HepG2 (cell line): Measurements from ENCODE around the gene PNPLA3. TPM values are rescaled to one million over a fixed set of nuclear protein-coding genes. Genes with fewer than 3 reads are reported as not detected.

Source experiments
- FIP1L1 ChIP-seq: fragments of 200-400 bp; formaldehyde crosslinking; IDR thresholded peaks from 2 replicates; pipeline ENCODE4 v1.6.1; 2018; ENCODE audit warnings: low read depth, mild to moderate bottlenecking, low read length, moderate library complexity, borderline replicate concordance; ENCODE audit not compliant: insufficient read depth
- HOXA3 ChIP-seq: sonication (generic); formaldehyde crosslinking; IDR thresholded peaks from 2 replicates; pipeline ENCODE4 v1.5.0; 2020; ENCODE audit warnings: missing genetic modification reagents
- HOXA5 ChIP-seq: sonication (generic); formaldehyde crosslinking; IDR thresholded peaks from 2 replicates; pipeline ENCODE4 v1.4.0; 2020; ENCODE audit warnings: missing genetic modification reagents
- IKZF1 ChIP-seq: fragments of 450-650 bp; IDR thresholded peaks from 2 replicates; pipeline ENCODE4 v1.7.1; 2016
- JARID2 ChIP-seq: sonication (generic); formaldehyde crosslinking; IDR thresholded peaks from 2 replicates; pipeline ENCODE4 v1.8.1; 2023; ENCODE audit warnings: missing genetic modification reagents, inconsistent platforms; ENCODE audit not compliant: insufficient replicate concordance
- KDM4B ChIP-seq: sonication (generic); formaldehyde crosslinking; IDR thresholded peaks from 2 replicates; pipeline ENCODE4 v1.4.0; 2020; ENCODE audit warnings: missing genetic modification reagents
- MTF1 ChIP-seq: sonication (generic); formaldehyde crosslinking; IDR thresholded peaks from 2 replicates; pipeline ENCODE4 v1.5.0; 2020; ENCODE audit warnings: missing genetic modification reagents
- MXD4 ChIP-seq: IDR thresholded peaks from 2 replicates; pipeline ENCODE4 v1.6.1; 2016; ENCODE audit warnings: mild to moderate bottlenecking, missing biosample characterization, missing genetic modification reagents
- NR2F6 ChIP-seq, 2 experiments: IDR thresholded peaks; 2 replicates each; pipeline ENCODE4 v1.6.1; 2016; ENCODE audit warnings: antibody characterized with exemption in 1 of 2, mild to moderate bottlenecking in 1 of 2
- RFX5 ChIP-seq: IDR thresholded peaks from 2 replicates; pipeline ENCODE4 v1.6.1; 2011; ENCODE audit warnings: low read depth, low read length, improper control_type of control experiment
- ZFYVE20 ChIP-seq: sonication (generic); formaldehyde crosslinking; IDR thresholded peaks from 2 replicates; pipeline ENCODE4 v1.8.0; 2023; ENCODE audit warnings: low read depth, mild to moderate bottlenecking, moderate library complexity, missing genetic modification reagents, borderline replicate concordance
- ZNF274 ChIP-seq: sonication (generic); formaldehyde crosslinking; IDR thresholded peaks from 2 replicates; pipeline ENCODE4 v1.5.1; 2020; ENCODE audit warnings: mild to moderate bottlenecking, missing genetic modification reagents
- ZNF383 ChIP-seq: sonication (generic); formaldehyde crosslinking; IDR thresholded peaks from 2 replicates; pipeline ENCODE4 v1.4.0; 2020; ENCODE audit warnings: missing genetic modification reagents, mild to moderate bottlenecking, borderline replicate concordance
- ZNF768 ChIP-seq: sonication (generic); formaldehyde crosslinking; IDR thresholded peaks from 2 replicates; pipeline ENCODE4 v1.4.0; 2020; ENCODE audit warnings: missing genetic modification reagents
- ZNF790 ChIP-seq: sonication (generic); formaldehyde crosslinking; IDR thresholded peaks from 2 replicates; pipeline ENCODE4 v1.8.0; 2022; ENCODE audit warnings: missing genetic modification reagents, mild to moderate bottlenecking, borderline replicate concordance
- polyA plus RNA-seq, 8 experiments: library from polyadenylated mRNA; depleted of rRNA in 3 of 8; stranded (reverse) in 7 of 8; unstranded in 1 of 8; fragments of >200 nt; fragmentation: Illumina TruSeq in 4 of 8; extraction: Trizol in 4 of 8; gene quantifications; 2 replicates each; pipeline versions ENCODE4 v1.2.1 to v1.2.3, GENCODE V29; 2011 to 2016; ENCODE audit warnings: low read depth in 4 of 8, missing spikeins in 1 of 8, mixed read lengths in 1 of 8; ENCODE audit not compliant: insufficient read depth in 1 of 8
- total RNA-seq, 5 experiments: library from RNA; depleted of rRNA; stranded (reverse); fragments of >200 nt; fragmentation: Illumina TruSeq; extraction: Trizol; gene quantifications; 2 replicates each; pipeline ENCODE4 v1.2.3, GENCODE V29; 2016; ENCODE audit warnings: low read depth in 1 of 5
- TF ChIP-seq, protein P1 (sequence below): IDR thresholded peaks from 2 replicates; pipeline ENCODE4 v1.6.1; 2016; ENCODE audit warnings: missing genetic modification reagents, missing compliant biosample characterization
- TF ChIP-seq, protein P2 (sequence below): sonication (generic); formaldehyde crosslinking; IDR thresholded peaks from 2 replicates; pipeline ENCODE4; 2020; ENCODE audit warnings: missing genetic modification reagents, mild to moderate bottlenecking, borderline replicate concordance
- TF ChIP-seq, protein P3 (sequence below): sonication (generic); formaldehyde crosslinking; IDR thresholded peaks from 2 replicates; pipeline ENCODE4 v1.4.0; 2020; ENCODE audit warnings: missing genetic modification reagents
- TF ChIP-seq, protein P4 (sequence below): sonication (generic); formaldehyde crosslinking; IDR thresholded peaks from 2 replicates; pipeline ENCODE4 v1.5.1; 2020; ENCODE audit warnings: missing genetic modification reagents, mild to moderate bottlenecking, borderline replicate concordance
- TF ChIP-seq, protein P5 (sequence below): IDR thresholded peaks from 2 replicates; pipeline ENCODE4 v1.6.1; 2016; ENCODE audit warnings: mild to moderate bottlenecking

PNPLA3 gene
- total and polyA plus RNA-seq, 2 of the 13 experiments (the other 11 are each of a cell fraction or from before 2014, with no cell fraction given): 16.9 to 19.8 TPM

DNA sequence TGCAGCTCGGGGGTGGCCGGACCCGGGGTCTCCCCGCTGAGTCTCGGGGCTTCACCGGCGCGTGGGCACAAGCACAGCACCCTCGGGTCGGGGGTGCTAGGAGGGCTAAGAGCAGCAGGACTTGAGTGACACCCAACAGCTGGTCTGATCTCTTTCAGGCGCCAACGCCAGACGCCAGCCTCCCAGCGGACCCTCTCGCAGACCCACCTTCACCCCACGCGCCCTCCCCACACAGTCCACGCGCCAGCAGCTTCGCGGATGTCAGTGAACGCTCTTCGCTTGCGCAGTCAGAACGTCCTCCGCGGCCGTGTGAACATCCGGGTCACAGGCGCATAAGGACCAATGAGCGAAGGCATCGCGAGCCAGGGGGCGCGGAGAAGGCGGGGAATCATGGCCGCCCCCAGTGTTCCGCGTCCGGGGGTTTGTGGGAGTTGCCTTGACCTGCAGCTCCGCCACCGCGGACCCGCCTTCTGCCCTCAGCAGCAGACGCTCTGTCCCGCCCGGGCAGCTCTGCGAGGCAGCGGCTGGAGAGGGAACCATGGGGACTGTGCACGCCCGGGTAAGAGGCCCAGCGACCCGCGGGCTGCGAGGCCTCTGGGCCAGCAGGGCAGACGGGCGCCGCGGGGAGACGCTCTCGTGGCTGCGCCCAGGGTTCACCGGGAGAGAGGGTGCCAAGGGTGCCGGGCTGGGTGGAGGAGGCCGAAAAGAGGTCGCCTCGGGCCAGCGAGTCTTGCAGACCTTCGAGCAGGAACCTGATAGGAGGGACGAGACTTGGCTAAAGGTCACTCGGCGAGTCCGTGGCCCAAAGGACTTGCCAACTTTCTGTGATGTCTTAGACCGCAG lies 31.7 kb downstream of the PNPLA3 start, which contains the start of gene SAMM50 (continued):
- TF ChIP-seq ZFYVE20 (no peak), NR2F6 (IDR thresholded peaks at IDR 0.05) (0 out of 2 replicates have a peak, but pooled peaks have one; percentile 36), NR2F6 (CRISPR knock-in tag; IDR thresholded peaks at IDR 0.05) (peak; percentile 71; the same call in 1 of the 2 replicates), HOXA5 (CRISPR knock-in tag) (peak; percentile 56), MXD4 (peak; percentile 82), RFX5 (no peak), ZNF383 (no peak), IKZF1 (no peak), ZNF274 (CRISPR knock-in tag) (no peak), ZNF790 (CRISPR knock-in tag) (peak; percentile 19; the same call in 1 of the 2 replicates), KDM4B (CRISPR knock-in tag) (peak; percentile 81; the same call in 1 of the 2 replicates), FIP1L1 (peak; percentile 74; the same call in 1 of the 2 replicates), MTF1 (CRISPR knock-in tag) (no peak), JARID2 (CRISPR knock-in tag) (no peak), HOXA3 (peak; percentile 93), ZNF768 (CRISPR knock-in tag) (peak; percentile 60; the same call in 1 of the 2 replicates)
- TF ChIP-seq, protein P1, sequence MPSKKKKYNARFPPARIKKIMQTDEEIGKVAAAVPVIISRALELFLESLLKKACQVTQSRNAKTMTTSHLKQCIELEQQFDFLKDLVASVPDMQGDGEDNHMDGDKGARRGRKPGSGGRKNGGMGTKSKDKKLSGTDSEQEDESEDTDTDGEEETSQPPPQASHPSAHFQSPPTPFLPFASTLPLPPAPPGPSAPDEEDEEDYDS: peak; percentile 51
- TF ChIP-seq, protein P2, sequence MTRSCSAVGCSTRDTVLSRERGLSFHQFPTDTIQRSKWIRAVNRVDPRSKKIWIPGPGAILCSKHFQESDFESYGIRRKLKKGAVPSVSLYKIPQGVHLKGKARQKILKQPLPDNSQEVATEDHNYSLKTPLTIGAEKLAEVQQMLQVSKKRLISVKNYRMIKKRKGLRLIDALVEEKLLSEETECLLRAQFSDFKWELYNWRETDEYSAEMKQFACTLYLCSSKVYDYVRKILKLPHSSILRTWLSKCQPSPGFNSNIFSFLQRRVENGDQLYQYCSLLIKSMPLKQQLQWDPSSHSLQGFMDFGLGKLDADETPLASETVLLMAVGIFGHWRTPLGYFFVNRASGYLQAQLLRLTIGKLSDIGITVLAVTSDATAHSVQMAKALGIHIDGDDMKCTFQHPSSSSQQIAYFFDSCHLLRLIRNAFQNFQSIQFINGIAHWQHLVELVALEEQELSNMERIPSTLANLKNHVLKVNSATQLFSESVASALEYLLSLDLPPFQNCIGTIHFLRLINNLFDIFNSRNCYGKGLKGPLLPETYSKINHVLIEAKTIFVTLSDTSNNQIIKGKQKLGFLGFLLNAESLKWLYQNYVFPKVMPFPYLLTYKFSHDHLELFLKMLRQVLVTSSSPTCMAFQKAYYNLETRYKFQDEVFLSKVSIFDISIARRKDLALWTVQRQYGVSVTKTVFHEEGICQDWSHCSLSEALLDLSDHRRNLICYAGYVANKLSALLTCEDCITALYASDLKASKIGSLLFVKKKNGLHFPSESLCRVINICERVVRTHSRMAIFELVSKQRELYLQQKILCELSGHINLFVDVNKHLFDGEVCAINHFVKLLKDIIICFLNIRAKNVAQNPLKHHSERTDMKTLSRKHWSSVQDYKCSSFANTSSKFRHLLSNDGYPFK (CRISPR knock-in tag): peak; percentile 99
- TF ChIP-seq, protein P3, sequence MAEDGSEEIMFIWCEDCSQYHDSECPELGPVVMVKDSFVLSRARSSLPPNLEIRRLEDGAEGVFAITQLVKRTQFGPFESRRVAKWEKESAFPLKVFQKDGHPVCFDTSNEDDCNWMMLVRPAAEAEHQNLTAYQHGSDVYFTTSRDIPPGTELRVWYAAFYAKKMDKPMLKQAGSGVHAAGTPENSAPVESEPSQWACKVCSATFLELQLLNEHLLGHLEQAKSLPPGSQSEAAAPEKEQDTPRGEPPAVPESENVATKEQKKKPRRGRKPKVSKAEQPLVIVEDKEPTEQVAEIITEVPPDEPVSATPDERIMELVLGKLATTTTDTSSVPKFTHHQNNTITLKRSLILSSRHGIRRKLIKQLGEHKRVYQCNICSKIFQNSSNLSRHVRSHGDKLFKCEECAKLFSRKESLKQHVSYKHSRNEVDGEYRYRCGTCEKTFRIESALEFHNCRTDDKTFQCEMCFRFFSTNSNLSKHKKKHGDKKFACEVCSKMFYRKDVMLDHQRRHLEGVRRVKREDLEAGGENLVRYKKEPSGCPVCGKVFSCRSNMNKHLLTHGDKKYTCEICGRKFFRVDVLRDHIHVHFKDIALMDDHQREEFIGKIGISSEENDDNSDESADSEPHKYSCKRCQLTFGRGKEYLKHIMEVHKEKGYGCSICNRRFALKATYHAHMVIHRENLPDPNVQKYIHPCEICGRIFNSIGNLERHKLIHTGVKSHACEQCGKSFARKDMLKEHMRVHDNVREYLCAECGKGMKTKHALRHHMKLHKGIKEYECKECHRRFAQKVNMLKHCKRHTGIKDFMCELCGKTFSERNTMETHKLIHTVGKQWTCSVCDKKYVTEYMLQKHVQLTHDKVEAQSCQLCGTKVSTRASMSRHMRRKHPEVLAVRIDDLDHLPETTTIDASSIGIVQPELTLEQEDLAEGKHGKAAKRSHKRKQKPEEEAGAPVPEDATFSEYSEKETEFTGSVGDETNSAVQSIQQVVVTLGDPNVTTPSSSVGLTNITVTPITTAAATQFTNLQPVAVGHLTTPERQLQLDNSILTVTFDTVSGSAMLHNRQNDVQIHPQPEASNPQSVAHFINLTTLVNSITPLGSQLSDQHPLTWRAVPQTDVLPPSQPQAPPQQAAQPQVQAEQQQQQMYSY (CRISPR knock-in tag): peak; percentile 16; the same call in 1 of the 2 replicates
- TF ChIP-seq, protein P4, sequence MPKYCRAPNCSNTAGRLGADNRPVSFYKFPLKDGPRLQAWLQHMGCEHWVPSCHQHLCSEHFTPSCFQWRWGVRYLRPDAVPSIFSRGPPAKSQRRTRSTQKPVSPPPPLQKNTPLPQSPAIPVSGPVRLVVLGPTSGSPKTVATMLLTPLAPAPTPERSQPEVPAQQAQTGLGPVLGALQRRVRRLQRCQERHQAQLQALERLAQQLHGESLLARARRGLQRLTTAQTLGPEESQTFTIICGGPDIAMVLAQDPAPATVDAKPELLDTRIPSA: 0 out of 2 replicates have a peak, but pooled peaks have one; percentile 36
- TF ChIP-seq, protein P5, sequence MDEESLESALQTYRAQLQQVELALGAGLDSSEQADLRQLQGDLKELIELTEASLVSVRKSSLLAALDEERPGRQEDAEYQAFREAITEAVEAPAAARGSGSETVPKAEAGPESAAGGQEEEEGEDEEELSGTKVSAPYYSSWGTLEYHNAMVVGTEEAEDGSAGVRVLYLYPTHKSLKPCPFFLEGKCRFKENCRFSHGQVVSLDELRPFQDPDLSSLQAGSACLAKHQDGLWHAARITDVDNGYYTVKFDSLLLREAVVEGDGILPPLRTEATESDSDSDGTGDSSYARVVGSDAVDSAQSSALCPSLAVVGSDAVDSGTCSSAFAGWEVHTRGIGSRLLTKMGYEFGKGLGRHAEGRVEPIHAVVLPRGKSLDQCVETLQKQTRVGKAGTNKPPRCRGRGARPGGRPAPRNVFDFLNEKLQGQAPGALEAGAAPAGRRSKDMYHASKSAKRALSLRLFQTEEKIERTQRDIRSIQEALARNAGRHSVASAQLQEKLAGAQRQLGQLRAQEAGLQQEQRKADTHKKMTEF (CRISPR knock-in tag): peak; percentile 73; the same call in 1 of the 2 replicates
